ENCODE results near the gene IL1RAP.
"Not testable (repeated sequence)": the region's sequence is repeated elsewhere in the genome, so short reads cannot be mapped to it uniquely, and the experiment has no call there.

IL1RAP gene

GRCh38 chr3:190506271-190506670 is 7.6 kb upstream of the IL1RAP start:
- DNase-seq (ENCODE audit: low spot score) (no peak), FAIRE-seq (no peak)

GRCh38 chr3:190512666-190513065 is 1.2 kb upstream of the IL1RAP start:
- FAIRE-seq: no peak
- no peak for DNase-seq (ENCODE audit: low spot score)

GRCh38 chr3:190514413-190515153 is 698 bp downstream of the IL1RAP start:
- DNase-seq (ENCODE audit: low spot score) (peak; percentile 41), FAIRE-seq (no peak)

- FAIRE-seq: no peak
- no peak for DNase-seq (ENCODE audit: low spot score)
These were observed 2.5 kb downstream of the IL1RAP start for GRCh38 chr3:190516416-190516815.

- FAIRE-seq: no peak
- peak; percentile 31 for DNase-seq (ENCODE audit: low spot score)
These were observed 3.8 kb downstream of the IL1RAP start for GRCh38 chr3:190517687-190518086.

GRCh38 chr3:190518531-190518930 is 4.6 kb downstream of the IL1RAP start:
- not testable (repeated sequence) for DNase-seq (ENCODE audit: low spot score); FAIRE-seq

GRCh38 chr3:190519886-190520285 is 6.0 kb downstream of the IL1RAP start:
- FAIRE-seq: no peak
- DNase-seq (ENCODE audit: low spot score): no peak

- FAIRE-seq: no peak
These were observed 8.1 kb downstream of the IL1RAP start for GRCh38 chr3:190521998-190522397.

GRCh38 chr3:190522621-190523222 is 8.8 kb downstream of the IL1RAP start:
- no peak for FAIRE-seq

More at GRCh38 chr3:190521998-190522397, 8.1 kb downstream of the IL1RAP start:
- DNase-seq (ENCODE audit: low spot score): no peak

GRCh38 chr3:190524942-190525341 is 11.1 kb downstream of the IL1RAP start:
- no peak for DNase-seq (ENCODE audit: low spot score)
- FAIRE-seq: no peak

More at GRCh38 chr3:190522621-190523222, 8.8 kb downstream of the IL1RAP start:
- no peak for DNase-seq (ENCODE audit: low spot score)

- FAIRE-seq (no peak), DNase-seq (ENCODE audit: low spot score) (no peak)
These were observed 11.7 kb downstream of the IL1RAP start for GRCh38 chr3:190525634-190526033.

- FAIRE-seq (no peak), DNase-seq (ENCODE audit: low spot score) (no peak)
These were observed 13.2 kb downstream of the IL1RAP start for GRCh38 chr3:190526787-190527762.

- DNase-seq (ENCODE audit: low spot score): no peak
- no peak for FAIRE-seq
These were observed 14.8 kb downstream of the IL1RAP start for GRCh38 chr3:190528706-190529105.

GRCh38 chr3:190531406-190531805 is 17.5 kb downstream of the IL1RAP start:
- no peak for FAIRE-seq
- DNase-seq (ENCODE audit: low spot score): no peak

GRCh38 chr3:190532731-190533203 is 18.9 kb downstream of the IL1RAP start:
- FAIRE-seq (no peak), DNase-seq (ENCODE audit: low spot score) (no peak)

GRCh38 chr3:190533511-190534281 is 19.8 kb downstream of the IL1RAP start:
- peak; percentile 82 for FAIRE-seq
- peak; percentile 88 for DNase-seq (ENCODE audit: low spot score)

GRCh38 chr3:190534386-190534785 is 20.5 kb downstream of the IL1RAP start:
- no peak for FAIRE-seq
- no peak for DNase-seq (ENCODE audit: low spot score)

- DNase-seq (ENCODE audit: low spot score) (no peak), FAIRE-seq (no peak)
These were observed 21.1 kb downstream of the IL1RAP start for GRCh38 chr3:190534986-190535385.

GRCh38 chr3:190537146-190537545 is 23.3 kb downstream of the IL1RAP start:
- DNase-seq (ENCODE audit: low spot score): no peak
- no peak for FAIRE-seq

- DNase-seq (ENCODE audit: low spot score) (no peak), FAIRE-seq (no peak)
These were observed 24.4 kb downstream of the IL1RAP start for GRCh38 chr3:190538288-190538687.

GRCh38 chr3:190539526-190539925 is 25.6 kb downstream of the IL1RAP start:
- FAIRE-seq: no peak

More at GRCh38 chr3:190539526-190539925, 25.6 kb downstream of the IL1RAP start:
- no peak for DNase-seq (ENCODE audit: low spot score)

Data from urothelium cell line (cell line).